ENCODE results near the gene CHAC1.
"Not testable (repeated sequence)": the region's sequence is repeated elsewhere in the genome, so short reads cannot be mapped to it uniquely, and the experiment has no call there.

CHAC1 gene

DNA sequence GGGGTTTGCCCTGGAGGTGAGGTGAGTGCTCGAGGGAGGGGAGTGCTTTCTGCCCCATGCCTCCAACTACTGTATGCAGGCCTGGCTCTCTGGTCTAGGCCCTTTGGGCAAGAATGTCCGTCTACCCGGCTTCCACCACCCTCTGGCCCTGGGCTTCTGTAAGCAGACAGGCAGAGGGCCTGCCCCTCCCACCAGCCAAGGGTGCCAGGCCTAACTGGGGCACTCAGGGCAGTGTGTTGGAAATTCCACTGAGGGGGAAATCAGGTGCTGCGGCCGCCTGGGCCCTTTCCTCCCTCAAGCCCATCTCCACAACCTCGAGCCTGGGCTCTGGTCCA, 14.8 kb upstream of the CHAC1 start:
- DNase-seq = no peak

DNA sequence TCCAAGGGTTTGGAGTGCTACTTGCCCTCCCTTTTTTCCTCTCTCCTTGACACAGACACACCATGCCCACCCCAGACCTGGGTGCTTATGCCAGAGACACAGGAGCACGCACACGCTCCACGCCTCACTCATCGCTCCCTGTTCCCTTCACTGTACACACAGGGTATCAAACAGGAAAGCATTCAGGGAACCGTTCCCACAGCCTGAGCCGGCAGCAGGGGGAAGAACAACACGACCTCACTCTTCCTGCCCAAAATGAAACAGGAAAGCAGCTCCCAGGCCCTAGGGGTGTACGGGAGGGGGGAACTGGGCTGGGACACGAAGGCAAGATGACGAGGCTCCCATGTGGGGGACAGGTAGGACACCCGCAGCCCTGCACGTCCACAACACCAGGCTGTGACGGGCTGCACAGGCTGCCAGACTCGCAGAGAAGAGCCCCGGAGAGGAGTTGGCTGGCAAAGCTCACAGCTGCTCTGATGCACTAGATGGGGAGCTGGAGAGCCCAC, 12.9 kb upstream of the CHAC1 start:
- DNase-seq = no peak

DNA sequence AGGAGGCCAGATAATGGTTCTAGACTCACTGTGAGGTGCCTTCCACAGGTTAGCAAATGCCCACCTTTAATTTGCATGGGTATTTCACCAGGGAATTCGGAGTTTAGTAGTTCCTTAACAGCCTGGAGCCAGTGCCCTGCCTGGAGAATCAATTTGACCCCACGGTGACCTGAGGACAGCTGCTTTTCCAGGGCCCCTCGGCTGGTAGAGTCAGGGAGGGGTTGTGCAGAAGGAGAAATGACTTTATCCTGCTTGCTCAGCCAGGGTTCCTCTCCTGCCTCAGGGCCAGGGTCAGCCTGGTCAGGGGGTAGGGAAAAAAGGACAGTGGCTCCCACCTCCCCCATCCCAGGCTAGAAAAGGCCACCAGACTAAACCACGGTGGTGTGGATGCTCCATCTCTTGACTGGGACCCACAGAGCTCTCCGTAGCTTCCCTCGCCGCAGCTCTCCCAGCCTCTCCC, 12.2 kb upstream of the CHAC1 start:
- DNase-seq = no peak

DNA sequence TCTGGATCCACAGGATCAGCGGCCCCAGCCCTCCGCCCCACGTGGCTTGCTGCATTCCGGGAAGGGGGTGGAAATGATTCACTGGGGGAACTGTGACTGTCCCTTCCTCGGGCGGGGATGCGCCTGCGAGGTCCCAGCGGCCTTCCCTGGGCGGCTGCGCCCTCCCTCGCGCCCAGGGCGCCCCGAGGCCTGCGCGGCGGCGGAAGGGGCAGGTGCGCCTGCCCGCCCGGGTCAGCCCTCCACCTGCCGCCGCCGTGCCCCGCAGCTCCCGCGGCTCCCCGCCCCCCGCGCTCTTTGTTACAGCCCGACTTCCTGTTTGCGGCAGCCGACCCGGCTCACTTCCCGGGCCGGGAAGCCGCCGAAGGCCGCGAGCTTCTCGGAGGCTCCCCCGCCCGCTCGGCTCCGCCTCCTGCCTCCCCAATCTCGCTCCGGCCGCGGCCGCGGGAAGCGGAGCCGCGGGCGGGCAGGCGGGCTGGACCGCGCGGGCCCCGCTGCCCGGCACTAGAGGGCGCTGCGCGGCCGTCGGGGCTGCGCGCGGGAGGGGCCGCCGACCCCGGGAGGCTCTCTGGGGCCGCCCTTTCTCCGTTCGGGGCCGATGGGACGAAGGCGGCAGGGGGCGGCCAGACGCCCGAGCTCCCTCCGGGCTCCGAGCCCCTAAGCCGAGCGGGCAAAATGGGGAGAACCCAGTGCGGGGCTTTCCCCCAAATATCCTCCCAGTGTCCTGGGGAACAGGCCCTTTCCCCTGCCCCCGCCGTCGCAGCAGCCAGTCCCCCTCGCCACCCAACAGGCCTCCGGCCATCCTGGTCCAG, 11.5 kb upstream of the CHAC1 start:
- peak; percentile 22 to 57 (median 52) for DNase-seq

DNA sequence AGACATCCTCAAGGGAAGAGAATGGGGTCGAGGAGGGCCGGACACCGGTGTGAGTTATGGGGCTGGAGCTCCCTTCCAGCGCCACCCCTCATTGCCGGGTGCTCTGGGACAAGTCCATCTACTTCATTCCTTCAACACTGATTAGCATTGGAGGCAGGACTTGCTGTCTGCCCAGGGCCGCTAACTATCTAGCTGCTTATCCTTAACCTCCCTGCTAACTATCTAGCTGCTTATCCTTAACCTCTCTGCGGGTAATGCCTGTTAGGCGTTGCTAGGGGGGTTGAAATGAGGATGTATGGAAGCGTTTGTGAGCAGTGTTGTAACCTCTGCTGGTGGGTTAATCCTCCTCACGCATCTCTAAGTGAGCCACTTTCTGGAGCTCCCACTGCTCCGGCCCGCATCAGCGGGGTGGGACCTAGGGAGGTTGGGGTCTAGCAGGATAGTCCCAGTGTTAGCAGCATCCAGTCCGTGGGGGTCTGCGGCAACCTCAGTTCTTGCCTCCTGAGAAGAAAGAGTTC, 10.9 kb upstream of the CHAC1 start:
- no peak for DNase-seq

DNA sequence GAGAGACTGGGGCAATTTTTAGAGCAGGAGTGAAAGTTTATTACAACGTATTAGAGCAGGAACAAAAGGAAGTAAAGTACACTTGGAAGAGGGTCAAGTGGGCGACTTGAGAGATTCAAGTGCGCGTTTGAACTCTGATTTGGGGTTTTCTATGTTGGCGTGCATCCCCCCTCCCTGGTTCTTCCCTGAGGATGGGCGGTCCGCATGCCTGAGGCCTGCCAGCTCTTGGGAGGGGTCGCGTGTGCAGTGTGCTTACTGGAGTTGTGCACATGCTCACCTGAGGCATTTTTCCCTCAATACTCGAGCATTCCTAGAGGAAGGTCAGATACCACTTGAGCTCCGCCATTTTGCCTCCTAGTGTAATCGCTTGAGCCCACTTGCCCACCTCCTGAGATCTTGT, 10.4 kb upstream of the CHAC1 start:
- DNase-seq = no peak

DNA sequence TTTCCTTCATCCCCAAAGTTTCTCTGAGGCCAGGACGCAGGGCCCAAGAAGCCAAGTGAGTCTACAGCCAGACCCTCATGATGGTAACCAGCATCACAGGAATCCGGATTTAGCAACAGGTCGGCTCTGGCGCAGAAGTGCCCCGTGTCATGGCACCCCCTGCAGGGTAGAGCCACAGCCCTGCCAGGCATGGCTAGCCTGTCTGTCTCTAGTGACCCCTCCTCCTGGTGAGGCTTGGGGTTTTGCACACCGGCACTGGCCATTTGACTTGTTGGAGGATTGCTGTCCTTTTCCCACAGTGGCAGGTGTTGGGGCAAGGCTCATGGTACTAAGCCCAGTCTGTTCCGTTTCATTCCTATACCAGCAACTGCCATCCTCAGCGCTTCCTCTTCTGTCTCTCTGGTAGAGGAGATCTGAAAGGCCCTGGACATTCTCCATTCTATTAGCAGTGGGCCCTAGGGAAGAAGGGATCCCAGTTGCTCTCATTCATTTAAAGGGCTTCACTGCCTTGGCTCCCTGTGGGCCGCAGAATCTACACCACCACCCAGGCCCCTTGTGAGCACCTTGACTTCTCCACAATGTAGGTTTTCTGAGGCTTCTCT, 9.4 kb upstream of the CHAC1 start:
- no peak for DNase-seq

DNA sequence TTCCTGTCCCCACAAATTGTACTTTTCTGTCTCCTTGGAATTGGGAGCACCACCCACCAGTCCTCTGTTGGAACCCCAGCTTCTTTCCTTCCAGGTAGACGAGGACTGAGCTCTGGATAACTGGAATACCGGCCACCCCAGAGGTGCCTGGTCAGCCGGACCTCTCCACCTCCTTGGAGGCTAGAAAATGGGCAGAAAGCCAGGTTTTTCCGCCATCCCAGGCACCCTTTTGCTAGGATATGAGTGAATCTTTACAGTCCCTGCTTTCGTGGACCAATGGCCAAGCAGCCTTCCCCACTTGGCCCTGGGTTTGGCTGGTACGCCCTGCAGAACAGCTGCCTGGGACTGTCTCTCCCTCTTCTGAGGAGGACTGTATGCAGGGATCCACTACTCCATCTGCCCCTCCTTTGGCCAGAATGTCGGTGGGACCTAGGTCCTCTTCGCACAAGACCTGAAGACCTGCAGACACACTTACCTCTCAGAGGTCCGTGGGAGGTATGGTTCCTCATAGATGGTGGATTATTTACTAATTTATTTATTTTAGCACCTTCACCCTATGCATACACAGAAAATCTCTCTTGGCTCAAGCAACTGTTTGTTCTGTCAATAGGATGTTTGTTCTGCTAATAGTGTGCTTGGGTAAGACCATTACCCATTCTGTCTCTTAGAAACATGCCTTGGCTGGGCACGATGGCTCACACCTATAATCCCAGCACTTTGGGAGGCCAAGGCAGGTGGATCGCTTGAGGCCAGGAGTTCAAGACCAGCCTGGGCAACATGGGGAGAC, 8.6 kb upstream of the CHAC1 start:
- no peak for DNase-seq

DNA sequence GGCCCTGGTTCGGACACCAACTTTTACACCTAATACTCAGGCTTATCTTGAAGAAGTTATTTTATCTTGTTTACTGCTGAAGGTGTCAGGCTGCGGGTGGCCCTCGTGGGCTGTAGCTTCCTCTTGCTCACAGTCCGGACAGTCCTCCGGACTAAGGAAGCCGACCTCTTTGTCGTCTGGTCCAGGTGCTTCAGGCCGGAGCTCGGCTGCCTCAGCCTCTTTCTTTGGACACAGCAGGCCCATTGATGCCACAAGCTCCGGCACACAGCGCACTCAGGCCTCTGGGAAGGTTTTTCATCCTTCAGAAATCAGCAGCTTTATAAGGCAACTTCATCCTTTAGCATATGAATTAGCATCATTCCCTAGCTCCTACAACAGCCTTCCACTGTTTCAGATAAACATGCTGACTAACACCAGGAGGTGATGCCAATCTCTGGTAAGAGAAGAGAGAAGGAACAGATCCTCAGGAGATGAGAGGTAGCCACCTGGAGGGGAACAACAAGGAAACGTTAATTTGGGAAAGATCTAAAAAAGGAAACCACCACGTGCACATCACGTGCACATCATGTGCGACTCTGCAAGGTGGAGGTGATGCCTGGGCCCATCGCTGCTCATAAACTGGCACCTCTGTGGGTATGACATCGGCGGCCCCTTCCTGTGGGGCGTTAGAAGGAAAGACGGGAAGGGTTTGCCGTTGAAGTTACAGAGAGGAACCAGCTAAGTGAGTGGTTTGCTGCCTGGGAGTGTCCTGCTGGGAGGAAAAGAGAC, 4.4 kb upstream of the CHAC1 start:
- DNase-seq = no peak

DNA sequence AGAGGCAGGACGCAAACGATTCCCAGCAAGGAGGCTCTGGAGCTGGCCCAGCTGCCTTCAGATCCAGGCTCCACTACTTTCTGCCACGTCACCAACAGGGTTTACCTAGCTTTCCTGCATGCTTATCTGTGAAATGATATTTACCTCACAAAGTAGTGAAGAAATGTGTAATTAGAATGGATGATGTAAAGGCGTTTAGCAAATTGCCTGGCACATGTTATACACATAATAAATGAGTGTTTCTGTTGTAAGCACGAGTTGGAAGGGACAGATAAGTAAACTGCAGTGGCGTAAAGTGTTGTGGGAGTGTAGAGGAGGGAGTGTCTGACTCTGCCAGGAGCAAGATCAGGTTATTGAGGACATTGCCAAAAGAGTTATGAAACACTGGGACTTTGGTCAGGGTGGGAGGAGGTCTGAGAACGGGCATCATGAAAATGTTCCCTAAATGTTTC, 3.5 kb upstream of the CHAC1 start:
- no peak for DNase-seq

DNA sequence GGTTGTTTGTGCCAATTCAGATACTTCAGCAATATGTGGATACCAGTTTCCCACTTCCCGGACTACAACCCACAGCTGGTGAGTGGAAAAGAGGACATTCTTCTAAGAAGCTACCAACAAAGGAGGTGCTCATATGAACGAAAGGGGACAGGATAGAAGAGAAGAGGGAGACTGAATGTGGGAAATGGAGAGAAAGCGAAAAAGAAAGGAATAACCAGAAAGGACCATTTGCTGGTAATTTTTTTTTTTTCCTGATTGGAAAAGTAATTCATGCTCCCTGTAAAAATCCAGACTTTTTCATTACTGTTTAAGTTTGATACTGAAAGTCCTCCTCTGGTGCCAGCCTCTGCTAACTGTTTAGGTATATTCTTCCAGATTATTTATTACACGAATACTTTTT, 1.5 kb upstream of the CHAC1 start:
- DNase-seq = no peak

DNA sequence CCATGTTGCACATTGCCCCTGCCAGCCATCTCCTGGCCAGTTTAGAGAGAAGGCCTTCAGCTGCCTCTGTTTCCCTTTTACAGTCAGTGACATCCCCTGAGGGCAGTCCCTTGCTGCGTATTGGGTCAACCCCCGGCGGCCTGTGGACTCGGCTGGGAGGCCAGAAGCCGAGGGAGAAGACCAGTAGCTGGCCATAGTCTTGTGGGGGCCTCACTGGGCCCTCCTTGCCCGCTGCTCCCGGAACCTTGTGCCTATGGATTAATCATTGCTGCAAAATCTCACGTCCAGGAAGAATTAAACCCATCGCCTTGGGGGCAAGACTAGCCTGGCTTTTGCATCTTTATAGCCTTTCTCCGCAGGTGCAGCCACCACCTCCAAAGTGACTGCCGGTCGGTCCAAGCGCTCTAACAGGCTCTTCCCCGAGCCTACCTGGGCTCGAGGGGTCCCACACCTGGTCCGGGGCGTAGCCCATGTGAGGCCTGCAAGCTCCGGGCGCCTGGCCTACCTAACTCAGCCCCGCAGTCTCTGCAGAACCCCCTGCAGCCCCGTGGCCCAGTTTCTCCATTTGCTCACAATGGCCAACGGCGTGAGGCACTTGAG, 870 bp upstream of the CHAC1 start:
- DNase-seq = peak in 1 of 4 experiments; percentile 32

DNA sequence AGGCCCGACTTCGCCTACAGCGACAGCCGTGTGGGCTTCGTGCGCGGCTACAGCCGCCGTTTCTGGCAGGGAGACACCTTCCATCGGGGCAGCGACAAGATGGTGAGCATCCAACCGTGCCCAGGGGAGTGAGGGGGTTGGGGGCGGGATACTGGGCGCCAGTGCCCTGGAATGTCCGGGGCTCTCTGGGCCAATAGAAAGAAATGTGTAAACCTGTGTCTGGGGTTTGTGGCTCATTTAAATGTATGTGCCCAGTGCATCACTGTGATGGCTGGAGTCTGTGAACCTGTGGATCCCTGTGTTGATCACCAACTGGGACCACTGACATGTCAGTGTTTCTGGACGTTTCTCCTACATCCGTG, 423 bp downstream of the CHAC1 start:
- DNase-seq = no peak

DNA sequence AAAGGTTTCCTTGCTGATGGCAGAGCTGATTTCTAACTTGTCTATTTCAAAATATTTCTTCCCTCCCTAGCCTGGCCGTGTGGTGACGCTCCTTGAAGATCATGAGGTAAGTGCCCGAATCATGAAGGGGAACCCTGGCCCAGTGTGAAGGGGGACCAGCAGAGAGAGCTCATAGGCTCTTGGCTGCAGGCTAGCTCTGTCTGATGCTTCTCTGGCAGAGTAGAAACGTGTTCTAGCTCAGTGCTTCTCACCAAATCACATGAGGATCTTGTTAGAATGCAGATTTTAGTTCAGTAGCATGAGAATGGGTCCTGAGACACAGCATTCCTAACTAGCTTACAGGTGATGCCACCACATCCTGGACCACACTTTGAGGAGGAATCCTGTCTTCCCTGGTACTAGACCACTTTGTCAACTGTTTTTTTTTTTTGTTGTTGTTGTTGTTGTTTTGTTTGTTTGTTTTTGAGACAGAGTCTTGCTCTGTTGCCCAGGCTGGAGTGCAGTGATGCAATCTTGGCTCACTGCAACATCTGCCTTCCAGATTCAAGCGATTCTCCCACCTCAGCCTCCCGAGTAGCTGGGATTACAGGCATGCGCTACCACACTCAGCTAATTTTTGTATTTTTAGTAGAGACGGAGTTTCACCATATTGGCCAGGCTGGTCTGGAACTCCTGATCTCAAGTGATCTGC, 1.0 kb downstream of the CHAC1 start:
- DNase-seq = not testable (repeated sequence)

DNA sequence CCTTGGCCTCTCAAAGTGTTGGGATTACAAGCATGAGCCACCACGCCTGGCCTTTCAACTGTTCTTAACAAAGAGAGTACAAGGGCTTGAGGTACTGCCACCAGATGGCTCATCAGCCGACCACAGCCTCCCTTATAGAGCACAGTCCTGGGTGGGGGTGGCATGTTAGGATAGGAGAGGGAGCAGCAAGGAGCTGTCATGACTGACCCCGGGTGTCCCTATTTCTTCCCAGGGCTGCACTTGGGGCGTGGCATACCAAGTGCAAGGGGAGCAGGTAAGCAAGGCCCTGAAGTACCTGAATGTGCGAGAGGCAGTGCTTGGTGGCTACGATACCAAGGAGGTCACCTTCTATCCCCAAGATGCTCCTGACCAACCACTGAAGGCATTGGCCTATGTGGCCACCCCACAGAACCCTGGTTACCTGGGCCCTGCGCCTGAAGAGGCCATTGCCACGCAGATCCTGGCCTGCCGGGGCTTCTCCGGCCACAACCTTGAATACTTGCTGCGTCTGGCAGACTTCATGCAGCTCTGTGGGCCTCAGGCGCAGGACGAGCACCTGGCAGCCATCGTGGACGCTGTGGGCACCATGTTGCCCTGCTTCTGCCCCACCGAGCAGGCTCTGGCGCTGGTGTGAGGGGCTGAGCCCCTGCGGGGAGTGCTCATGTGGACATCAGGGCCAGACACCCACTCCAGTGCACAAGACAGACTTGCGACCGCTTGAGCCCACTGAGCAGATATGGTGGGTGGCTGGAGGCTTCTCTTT, 2.1 kb downstream of the CHAC1 start:
- DNase-seq = no peak

DNA sequence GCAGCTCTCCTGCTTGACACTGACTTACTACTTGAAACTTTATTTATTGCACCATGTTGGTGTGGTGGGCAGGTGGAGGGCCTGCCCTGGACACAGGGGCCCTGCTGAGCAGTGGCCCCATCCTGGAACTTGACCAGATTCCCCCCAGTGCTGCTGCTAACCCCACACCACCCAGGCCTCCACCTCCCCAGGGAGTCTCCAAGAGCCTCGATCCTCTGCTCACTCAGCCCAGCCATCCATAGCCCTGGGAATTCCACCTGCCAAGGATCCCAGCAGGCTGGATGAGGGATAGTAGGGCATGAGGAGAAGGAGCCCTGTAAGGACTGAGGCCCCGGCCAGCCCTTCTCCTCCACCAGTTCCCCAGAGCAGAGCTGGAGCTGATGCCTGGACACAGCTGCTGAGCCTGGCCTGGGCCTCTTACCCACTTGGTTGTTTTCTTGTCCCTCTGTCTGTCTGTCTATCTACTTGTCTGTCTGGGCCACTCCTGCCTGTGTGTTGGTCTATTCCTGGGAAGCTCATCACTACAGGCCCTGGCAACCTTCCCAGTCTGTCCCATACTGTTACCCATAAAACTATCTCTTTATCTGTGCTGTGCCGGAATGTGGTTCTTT, 2.8 kb downstream of the CHAC1 start:
- no peak for DNase-seq

DNA sequence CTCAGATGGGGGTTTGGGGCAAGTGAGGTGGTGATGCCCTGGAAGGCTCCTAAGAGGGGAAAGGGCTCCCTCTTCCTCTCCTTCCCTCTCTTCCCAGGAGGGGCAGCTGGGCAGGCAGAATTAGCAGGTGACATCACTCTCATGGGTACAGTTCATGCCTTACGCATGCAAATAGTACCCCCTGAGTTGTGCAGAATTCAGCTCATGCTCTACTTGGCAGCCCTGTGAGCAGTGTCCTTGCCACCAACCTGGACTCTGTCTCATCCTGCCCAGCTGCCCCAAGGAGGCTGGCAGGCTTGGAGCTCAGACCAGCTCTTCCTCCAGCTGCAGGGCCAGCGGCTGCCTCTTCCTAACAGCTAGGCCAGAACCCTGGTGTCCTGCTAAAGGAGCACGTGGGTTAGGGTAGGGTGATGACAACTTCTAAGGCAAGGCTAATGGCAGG, 3.3 kb downstream of the CHAC1 start:
- no peak for DNase-seq

DNA sequence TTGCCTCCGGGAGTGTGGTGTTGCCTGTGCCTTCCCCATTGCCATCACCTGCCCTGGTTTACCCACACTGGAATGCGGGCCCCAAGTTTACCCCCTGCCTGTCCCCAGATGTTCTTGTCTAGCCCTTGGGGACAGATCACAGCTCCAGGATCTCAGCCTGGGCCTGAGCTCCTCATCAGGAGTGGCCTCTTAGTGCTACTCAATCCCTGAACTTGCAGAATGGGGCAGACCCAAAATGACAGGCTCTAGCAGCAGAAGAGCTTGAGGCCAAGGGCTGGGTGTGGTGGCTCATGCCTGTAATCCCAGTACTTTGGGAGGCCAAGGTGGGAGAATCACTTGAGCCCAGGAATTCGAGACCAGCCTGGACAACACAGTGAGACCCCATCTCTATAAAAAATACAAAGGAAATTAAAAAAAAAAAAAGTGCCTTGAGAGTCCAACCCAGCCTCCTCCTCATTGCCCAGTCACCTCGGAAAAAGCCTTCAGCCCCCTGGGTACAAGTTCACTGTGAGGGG, 3.8 kb downstream of the CHAC1 start:
- DNase-seq = no peak

DNA sequence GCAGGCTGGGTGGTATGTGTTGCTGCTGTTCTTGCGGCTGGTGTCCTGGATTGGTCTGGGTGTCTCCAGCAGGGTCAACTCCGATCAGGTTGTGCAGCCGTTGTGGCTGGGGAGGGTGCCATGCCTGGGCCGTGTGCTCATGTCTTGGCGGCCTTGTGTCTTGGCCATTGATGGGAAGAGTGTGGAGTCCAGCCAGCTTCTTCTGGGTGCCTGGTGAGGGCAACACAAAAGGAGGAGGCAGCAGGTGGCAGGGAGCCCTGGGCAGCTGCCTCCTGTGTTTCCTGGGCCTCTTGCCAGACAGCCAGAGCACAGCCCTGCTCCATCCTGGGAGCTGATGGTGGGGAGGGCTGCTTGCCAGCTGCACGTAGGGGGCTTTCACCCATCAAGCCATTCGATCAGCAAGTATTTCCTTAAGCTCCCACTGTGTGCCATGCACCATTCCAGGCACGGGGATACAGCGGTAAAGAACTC, 4.3 kb downstream of the CHAC1 start:
- no peak for DNase-seq

DNA sequence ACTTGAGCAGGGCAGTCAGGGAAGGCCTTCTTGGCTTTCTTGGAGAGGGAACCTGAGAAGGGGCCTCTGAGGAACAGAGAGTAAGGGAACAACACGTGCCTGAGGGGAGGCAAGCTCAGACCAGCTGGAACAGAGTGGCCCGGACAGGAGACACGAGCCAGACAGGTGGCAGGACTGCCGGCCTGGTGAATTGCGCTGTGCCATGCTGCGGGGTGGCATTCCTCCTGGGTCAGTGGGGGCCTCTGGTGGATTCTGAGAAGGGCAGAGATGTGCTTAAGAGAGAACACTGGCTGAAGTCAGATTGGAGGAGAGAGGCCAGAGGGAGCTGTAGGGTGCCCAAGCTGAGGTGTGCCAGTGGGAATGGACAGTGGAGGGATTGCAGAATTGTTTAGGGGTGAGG, 4.9 kb downstream of the CHAC1 start:
- no peak for DNase-seq
